ENCODE measurements around the gene SPG21.

- TF ChIP-seq CTCF (conservative IDR thresholded peaks at IDR 0.05; ENCODE audit: low read length) (no peak), EZH2phosphoT487 (IDR thresholded peaks at IDR 0.05; ENCODE audit: borderline replicate concordance) (no peak)
Measured at GRCh38 chr15:64990168-64990470, 405 bp upstream of the SPG21 start.
